Fibroblast of the aortic adventitia (primary cell): ENCODE results near the gene NKD1. TPM values are rescaled to one million over a fixed set of nuclear protein-coding genes. Genes with fewer than 3 reads are reported as not detected.

ENCODE experiments used
- DNase-seq: peaks from one replicate; pipeline ENCODE4 v3.0.0-alpha.2; 2010; ENCODE audit warnings: low read depth
- H3K4me3 ChIP-seq: 2 replicates; pipeline ENCODE4 v1.5.1; 2011; ENCODE audit warnings: low read depth, mild to moderate bottlenecking, control low read depth, low read length, moderate library complexity
- total RNA-seq: library from RNA; depleted of rRNA; stranded (reverse); fragments of >200 nt; gene quantifications from 2 replicates; pipeline ENCODE4 v1.2.3, GENCODE V29; 2012; ENCODE audit warnings: low replicate concordance
- TF ChIP-seq, protein P1 (sequence below): IDR thresholded peaks from 2 replicates; pipeline ENCODE4 v1.5.1; 2011; ENCODE audit warnings: mild to moderate bottlenecking, low read length, control low read depth, inconsistent platforms; ENCODE audit not compliant: insufficient read depth

The NKD1 gene
- total RNA-seq, 1 donor = 0.09 TPM

DNA sequence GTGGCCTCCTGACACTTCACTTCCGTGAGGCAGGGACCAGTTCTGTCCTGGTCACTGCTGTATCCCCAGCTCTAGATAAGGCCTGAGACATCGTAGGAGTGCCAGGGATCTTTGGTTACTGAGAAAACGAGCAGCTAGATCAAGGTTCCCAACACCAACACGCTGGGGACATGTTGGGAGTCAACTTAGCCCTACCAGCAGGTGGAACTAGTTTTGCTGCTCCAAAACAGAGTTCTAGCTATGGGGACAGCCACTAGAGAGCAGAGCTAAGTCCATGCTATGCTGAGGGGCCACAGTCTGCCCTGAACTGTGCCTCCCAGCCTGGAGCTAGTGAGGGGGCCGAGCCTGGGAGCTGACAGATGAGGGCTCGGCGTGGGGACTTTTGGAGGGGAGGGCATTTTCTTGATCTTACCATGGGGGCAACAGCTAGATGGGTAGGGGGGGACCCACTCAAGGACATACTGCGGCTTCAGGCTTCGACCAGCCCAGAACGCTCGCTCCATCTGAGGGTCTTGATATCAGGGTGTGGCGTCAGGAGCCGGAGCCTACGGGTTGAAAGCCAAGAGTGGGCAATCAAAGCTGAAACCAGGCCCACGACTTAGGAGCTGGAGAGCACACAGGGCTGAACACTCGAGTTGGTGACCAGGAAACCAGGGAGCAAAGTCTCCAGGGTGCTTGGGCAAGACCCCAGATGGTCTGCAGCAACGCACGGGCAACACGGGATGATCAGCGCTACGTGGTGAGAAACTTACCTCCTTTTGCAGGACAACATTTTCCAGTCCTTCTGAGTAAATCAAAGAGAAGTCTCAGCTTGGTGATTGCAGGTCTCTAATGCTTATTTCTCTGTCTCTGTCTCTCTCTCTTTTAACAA, 119.5 kb downstream of the NKD1 start:
- DNase-seq = no peak
- no peak overlapping the region for H3K4me3 ChIP-seq
- TF ChIP-seq, protein P1, sequence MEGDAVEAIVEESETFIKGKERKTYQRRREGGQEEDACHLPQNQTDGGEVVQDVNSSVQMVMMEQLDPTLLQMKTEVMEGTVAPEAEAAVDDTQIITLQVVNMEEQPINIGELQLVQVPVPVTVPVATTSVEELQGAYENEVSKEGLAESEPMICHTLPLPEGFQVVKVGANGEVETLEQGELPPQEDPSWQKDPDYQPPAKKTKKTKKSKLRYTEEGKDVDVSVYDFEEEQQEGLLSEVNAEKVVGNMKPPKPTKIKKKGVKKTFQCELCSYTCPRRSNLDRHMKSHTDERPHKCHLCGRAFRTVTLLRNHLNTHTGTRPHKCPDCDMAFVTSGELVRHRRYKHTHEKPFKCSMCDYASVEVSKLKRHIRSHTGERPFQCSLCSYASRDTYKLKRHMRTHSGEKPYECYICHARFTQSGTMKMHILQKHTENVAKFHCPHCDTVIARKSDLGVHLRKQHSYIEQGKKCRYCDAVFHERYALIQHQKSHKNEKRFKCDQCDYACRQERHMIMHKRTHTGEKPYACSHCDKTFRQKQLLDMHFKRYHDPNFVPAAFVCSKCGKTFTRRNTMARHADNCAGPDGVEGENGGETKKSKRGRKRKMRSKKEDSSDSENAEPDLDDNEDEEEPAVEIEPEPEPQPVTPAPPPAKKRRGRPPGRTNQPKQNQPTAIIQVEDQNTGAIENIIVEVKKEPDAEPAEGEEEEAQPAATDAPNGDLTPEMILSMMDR = peak; percentile 6

GRCh38 chr16:50668368-50669008, 120.3 kb downstream of the NKD1 start:
- no peak for DNase-seq
- TF ChIP-seq, protein P1 = no peak
- H3K4me3 ChIP-seq = no peak overlapping the region

DNA sequence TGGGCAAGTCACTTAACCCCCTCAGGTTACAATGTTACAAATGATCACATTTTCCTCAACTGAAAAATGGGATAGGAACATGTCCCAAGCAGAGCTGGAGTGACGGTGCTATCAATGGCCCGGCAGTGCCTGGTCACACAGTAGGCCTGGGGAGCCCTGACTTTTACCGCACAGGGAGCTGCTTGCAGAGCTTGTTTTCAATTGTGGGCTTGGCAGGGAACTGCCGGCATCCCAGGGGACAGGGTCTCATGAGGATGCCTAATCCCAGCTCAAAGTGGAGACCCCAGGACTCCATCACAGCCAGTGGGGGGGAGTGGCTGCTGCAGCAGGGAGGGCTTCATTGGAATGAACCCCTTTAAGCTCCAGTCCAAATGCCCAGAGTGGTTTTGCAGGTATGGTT, 121.5 kb downstream of the NKD1 start:
- TF ChIP-seq, protein P1 = no peak

GRCh38 chr16:50670476-50670875, 122.3 kb downstream of the NKD1 start:
- H3K4me3 ChIP-seq = no peak overlapping the region
- DNase-seq = no peak
- TF ChIP-seq, protein P1 = no peak

More for the DNA sequence above, 121.5 kb downstream of the NKD1 start:
- DNase-seq = no peak
- no peak overlapping the region for H3K4me3 ChIP-seq

- DNase-seq = peak; percentile 32
- TF ChIP-seq, protein P1 = peak; percentile 46
- H3K4me3 ChIP-seq = no peak overlapping the region
Measured at GRCh38 chr16:50671644-50672260, 123.6 kb downstream of the NKD1 start.

GRCh38 chr16:50673496-50674275, 125.5 kb downstream of the NKD1 start:
- no peak overlapping the region for H3K4me3 ChIP-seq
- DNase-seq = no peak
- TF ChIP-seq, protein P1 = no peak
